ENCODE measurements around the gene PRELID2.
A peak's percentile ranks its signal among the peaks of the same experiment; 100 is the strongest.

- TF ChIP-seq CTCF (IDR thresholded peaks at IDR 0.05) (peak; percentile 52 to 71 (median 68)), EP300 (IDR thresholded peaks at IDR 0.05) (no peak), POLR2AphosphoS5 (IDR thresholded peaks at IDR 0.05) (no peak)
Observed at GRCh38 chr5:145825751-145826180, 9.4 kb downstream of the PRELID2 start.

All from gastroesophageal sphincter (tissue), 3 donors.